Umbilical cord (tissue), 2 donors: Measurements from ENCODE around the gene ZNF438. TPM values are rescaled to one million over a fixed set of nuclear protein-coding genes. Genes with fewer than 3 reads are reported as not detected.
A peak's percentile ranks its signal among the peaks of the same experiment; 100 is the strongest.

ENCODE experiments used
- DNase-seq: peaks from one replicate; pipeline ENCODE4 v3.0.0-alpha.2; 2015; ENCODE audit warnings: low spot score
- total RNA-seq: library from RNA; depleted of rRNA; stranded (reverse); fragments of >200 nt; gene quantifications from one replicate; pipeline ENCODE4 v1.2.3, GENCODE V29; 2014; ENCODE audit warnings: low replicate concordance; ENCODE audit not compliant: insufficient read depth

ZNF438 gene
- total RNA-seq, 1 donor from 2014 or later = 8.4 TPM

- no peak for DNase-seq
Measured at GRCh38 chr10:31013331-31013730, 18.3 kb downstream of the ZNF438 start.

GRCh38 chr10:31011665-31012022, 20.0 kb downstream of the ZNF438 start:
- DNase-seq = no peak

- DNase-seq = no peak
Measured at GRCh38 chr10:31011017-31011664, 20.5 kb downstream of the ZNF438 start.

GRCh38 chr10:31010062-31010461, 21.6 kb downstream of the ZNF438 start:
- no peak for DNase-seq

GRCh38 chr10:31005895-31006294, 25.8 kb downstream of the ZNF438 start:
- DNase-seq = no peak

- no peak for DNase-seq
Measured at GRCh38 chr10:31004611-31005193, 27.0 kb downstream of the ZNF438 start.

GRCh38 chr10:31001740-31002139, 29.9 kb downstream of the ZNF438 start:
- DNase-seq = no peak

GRCh38 chr10:31000867-31001266, 30.8 kb downstream of the ZNF438 start:
- no peak for DNase-seq

GRCh38 chr10:31000071-31000782, 31.4 kb downstream of the ZNF438 start:
- no peak for DNase-seq

GRCh38 chr10:30999070-30999712, 32.5 kb downstream of the ZNF438 start:
- DNase-seq = peak; percentile 75

- DNase-seq = peak; percentile 26
Measured at GRCh38 chr10:30997536-30998235, 34.0 kb downstream of the ZNF438 start.

GRCh38 chr10:30996481-30997005, 35.1 kb downstream of the ZNF438 start:
- no peak for DNase-seq

- DNase-seq = no peak
Measured at GRCh38 chr10:30995081-30995770, 36.4 kb downstream of the ZNF438 start.

- no peak for DNase-seq
Measured at GRCh38 chr10:30993155-30993554, 38.5 kb downstream of the ZNF438 start.

- DNase-seq = no peak
Measured at GRCh38 chr10:30992681-30993080, 39.0 kb downstream of the ZNF438 start.

- DNase-seq = no peak
Measured at GRCh38 chr10:30991647-30992011, 40.0 kb downstream of the ZNF438 start.

GRCh38 chr10:30990971-30991646, 40.6 kb downstream of the ZNF438 start:
- no peak for DNase-seq

GRCh38 chr10:30990351-30990750, 41.3 kb downstream of the ZNF438 start:
- no peak for DNase-seq

- DNase-seq = peak; percentile 92
Measured at GRCh38 chr10:30988831-30989435, 42.7 kb downstream of the ZNF438 start.

- DNase-seq = no peak
Measured at GRCh38 chr10:30987463-30987862, 44.2 kb downstream of the ZNF438 start.
